Mucosa of stomach (tissue), 1 donor: ENCODE measurements around the gene CDK2AP2.

ENCODE experiments used
- H3K27me3 ChIP-seq: one replicate; pipeline ENCODE4 v1.7.0; 2013; ENCODE audit warnings: mild to moderate bottlenecking, low read length; ENCODE audit not compliant: control insufficient read depth, insufficient read depth
- H3K36me3 ChIP-seq: one replicate; pipeline ENCODE4 v1.7.0; 2013; ENCODE audit warnings: low read length; ENCODE audit not compliant: control insufficient read depth, insufficient read depth
- H3K4me1 ChIP-seq: one replicate; pipeline ENCODE4 v1.7.0; 2013; ENCODE audit warnings: mild to moderate bottlenecking, low read length; ENCODE audit not compliant: control insufficient read depth, insufficient read depth
- H3K4me3 ChIP-seq: one replicate; pipeline ENCODE4 v1.7.0; 2013; ENCODE audit warnings: low read length
- H3K9ac ChIP-seq: one replicate; pipeline ENCODE4 v1.7.0; 2013; ENCODE audit warnings: mild to moderate bottlenecking, low read length, moderate library complexity
- H3K9me3 ChIP-seq: one replicate; pipeline ENCODE4 v1.7.0; 2013; ENCODE audit warnings: mild to moderate bottlenecking, low read length, moderate library complexity; ENCODE audit not compliant: control insufficient read depth
- donor health status: Pancreatic carcinoma.

The CDK2AP2 gene

GRCh38 chr11:67464411-67465188 is 43.4 kb downstream of the CDK2AP2 start:
- Histone ChIP-seq H3K4me3 (peak overlapping the region; percentile 90), H3K9ac (peak overlapping the region; percentile 97), H3K36me3 (no peaks in the 10 kb centered on the region), H3K4me1 (peaks cover 48% of the 10 kb centered on the region), H3K27me3 (no peaks in the 10 kb centered on the region), H3K9me3 (no peaks in the 10 kb centered on the region)

GRCh38 chr11:67463680-67464410 is 44.1 kb downstream of the CDK2AP2 start:
- Histone ChIP-seq H3K4me1 (peaks cover 44% of the 10 kb centered on the region), H3K36me3 (no peaks in the 10 kb centered on the region), H3K9me3 (no peaks in the 10 kb centered on the region), H3K4me3 (no peak overlapping the region), H3K9ac (peak overlapping the region; percentile 97), H3K27me3 (no peaks in the 10 kb centered on the region)

- Histone ChIP-seq H3K9ac (no peak overlapping the region), H3K9me3 (no peaks in the 10 kb centered on the region)
These were observed 44.8 kb downstream of the CDK2AP2 start for GRCh38 chr11:67463186-67463585.

GRCh38 chr11:67458266-67458665 is 49.7 kb downstream of the CDK2AP2 start:
- peaks cover 4% of the 10 kb centered on the region for H3K4me1 ChIP-seq

More at GRCh38 chr11:67463186-67463585, 44.8 kb downstream of the CDK2AP2 start:
- H3K27me3 ChIP-seq = no peaks in the 10 kb centered on the region
- no peak overlapping the region for H3K4me3 ChIP-seq
- no peaks in the 10 kb centered on the region for H3K36me3 ChIP-seq
- peaks cover 41% of the 10 kb centered on the region for H3K4me1 ChIP-seq

GRCh38 chr11:67457453-67457852 is 50.5 kb downstream of the CDK2AP2 start:
- Histone ChIP-seq H3K36me3 (no peaks in the 10 kb centered on the region), H3K9ac (no peak overlapping the region), H3K4me3 (no peak overlapping the region), H3K9me3 (no peaks in the 10 kb centered on the region), H3K27me3 (peaks cover 5% of the 10 kb centered on the region), H3K4me1 (peaks cover 7% of the 10 kb centered on the region)

More at GRCh38 chr11:67458266-67458665, 49.7 kb downstream of the CDK2AP2 start:
- Histone ChIP-seq H3K4me3 (no peak overlapping the region), H3K27me3 (peaks cover 5% of the 10 kb centered on the region), H3K9me3 (no peaks in the 10 kb centered on the region), H3K9ac (no peak overlapping the region), H3K36me3 (no peaks in the 10 kb centered on the region)
